Left colon (tissue), 2 donors: ENCODE data around the gene ADGRL1. TPM values are rescaled to one million over a fixed set of nuclear protein-coding genes. Genes with fewer than 3 reads are reported as not detected.
"Not testable (repeated sequence)": the region's sequence is repeated elsewhere in the genome, so short reads cannot be mapped to it uniquely, and the experiment has no call there.

Experiments used
- ATAC-seq: fragments of 200-7000 bp; cut with Tn5 transposase; one replicate; pipeline ENCODE4 v1.9.1; 2020; ENCODE audit warnings: mild to moderate bottlenecking, moderate library complexity
- DNase-seq, 2 donors: peaks; one replicate each; pipeline ENCODE4 v3.0.0-alpha.2; 2020
- intact Hi-C, 2 donors: fragments of 100-400 bp; cut with DNase I in 1 of 2; cut with micrococcal nuclease in 1 of 2; formaldehyde crosslinking; loops; one replicate each; pipeline versions ENCODE4 v1.11.2 to v1.14.0; 2022; cut with DNase I, micrococcal nuclease
- total RNA-seq, 2 donors: library from RNA; stranded (reverse); fragmentation: NEBNext Ultra II Directional; extraction: Animal tissue kit (Norgen Biotek cat#: 25700); gene quantifications; one replicate each; pipeline ENCODE4 v1.2.1, GENCODE V29; 2021
- donor health status: DM: no; HTN: no; CAD: no.
- donor health status: DM: yes; HTN: yes; CAD: no.

The ADGRL1 gene
- total RNA-seq, 2 donors from 2014 or later = 34.6 to 55.9 TPM

DNA sequence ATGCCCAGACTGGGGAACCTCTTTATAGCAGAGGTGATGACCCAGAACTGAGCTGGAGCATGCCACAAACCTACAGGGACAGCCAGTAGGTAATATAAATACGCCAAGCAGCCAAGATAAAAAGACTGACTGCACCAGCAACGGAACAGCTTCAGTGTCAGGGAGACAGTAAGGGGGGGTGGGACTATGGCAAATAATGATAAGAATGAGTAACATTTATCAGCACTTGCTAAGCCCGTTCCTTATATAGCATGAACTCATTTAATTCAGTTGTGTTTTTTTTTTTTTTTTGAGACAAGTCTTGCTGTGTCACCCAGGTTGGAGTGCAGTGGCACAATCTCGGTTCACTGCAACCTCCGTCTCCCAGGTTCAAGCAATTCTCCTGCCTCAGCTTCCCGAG, 20.5 kb upstream of the ADGRL1 start:
- DNase-seq, intact Hi-C loops, ATAC-seq: not testable (repeated sequence)

DNA sequence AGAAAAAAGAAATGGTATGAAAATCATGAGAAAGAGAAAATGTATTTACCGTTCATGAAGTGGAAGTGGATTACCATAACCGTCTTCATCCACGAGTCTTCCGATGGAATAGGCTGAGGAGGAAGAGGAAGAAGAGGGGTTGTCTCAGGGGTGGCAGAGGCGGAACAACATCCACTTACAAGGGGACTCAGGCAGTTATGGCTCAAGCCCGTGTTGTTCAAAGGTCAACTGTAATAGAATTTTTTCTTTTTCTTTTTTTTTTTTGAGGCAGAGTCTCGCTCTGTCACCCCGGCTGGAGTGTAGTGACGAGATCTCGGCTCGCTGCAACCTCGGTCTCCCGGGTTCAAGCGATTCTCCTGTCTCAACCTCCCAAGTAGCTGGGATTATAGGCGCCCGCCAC, 16.9 kb upstream of the ADGRL1 start:
- peak; percentile 44 for ATAC-seq
- no peak for DNase-seq
- intact Hi-C loops = no loop called here

DNA sequence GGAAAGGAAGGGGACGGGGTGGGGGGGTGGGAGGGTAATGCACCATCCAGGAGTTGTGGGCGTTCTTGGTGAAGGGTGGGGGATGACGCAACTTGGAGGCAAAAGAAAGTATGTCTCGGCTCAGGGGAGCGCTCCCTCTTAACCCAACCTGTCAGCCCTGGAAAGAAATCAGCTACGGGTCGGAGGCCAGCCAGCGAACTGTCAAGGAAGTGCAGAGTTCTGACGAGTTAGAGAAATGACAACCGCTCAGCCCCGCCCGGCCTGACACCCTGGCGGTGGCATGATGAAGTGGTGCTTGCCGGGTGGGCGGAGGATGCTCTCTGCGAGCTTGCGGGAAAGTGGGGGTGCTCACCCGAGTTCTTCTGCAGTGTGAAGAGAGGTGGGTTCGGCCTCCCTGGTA, 15.4 kb upstream of the ADGRL1 start:
- intact Hi-C loops = not testable (repeated sequence)

DNA sequence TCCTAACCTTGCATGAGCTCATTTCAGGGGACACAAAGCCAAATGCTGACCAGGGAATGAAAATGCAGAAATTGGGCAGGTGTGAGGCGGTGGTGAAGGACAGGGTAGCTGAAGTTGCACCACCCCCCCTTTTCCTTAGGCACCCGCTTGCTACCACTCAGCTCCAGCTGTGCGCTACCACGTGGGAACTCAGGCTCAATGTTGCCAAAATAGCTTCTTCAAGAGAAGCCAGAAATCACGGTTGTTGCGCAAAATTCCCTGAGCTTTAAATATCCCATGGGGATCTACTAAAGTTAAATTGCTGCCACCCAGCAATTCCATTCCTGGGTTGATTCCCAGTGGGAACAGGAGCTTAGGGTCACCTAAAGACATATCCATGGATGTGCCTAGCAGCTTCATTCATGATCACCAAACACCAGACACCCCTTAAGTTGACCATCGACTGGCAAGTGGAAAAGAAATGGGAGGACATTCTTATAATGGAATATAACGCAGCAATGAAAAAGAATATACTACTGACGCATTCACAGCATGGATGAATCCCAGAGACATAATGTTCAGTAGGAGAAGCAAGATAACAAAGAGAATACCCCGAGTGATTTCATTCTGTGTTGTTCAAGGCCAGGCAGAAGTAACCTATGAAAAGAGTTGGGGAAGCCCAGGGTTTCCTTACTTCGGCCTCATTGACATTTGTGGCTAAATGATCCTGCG, 12.8 kb upstream of the ADGRL1 start:
- intact Hi-C loops = no loop called here
- no peak for ATAC-seq

More for the DNA sequence above, 15.4 kb upstream of the ADGRL1 start:
- DNase-seq = peak; percentile 58 to 69
- ATAC-seq = peak; percentile 79

DNA sequence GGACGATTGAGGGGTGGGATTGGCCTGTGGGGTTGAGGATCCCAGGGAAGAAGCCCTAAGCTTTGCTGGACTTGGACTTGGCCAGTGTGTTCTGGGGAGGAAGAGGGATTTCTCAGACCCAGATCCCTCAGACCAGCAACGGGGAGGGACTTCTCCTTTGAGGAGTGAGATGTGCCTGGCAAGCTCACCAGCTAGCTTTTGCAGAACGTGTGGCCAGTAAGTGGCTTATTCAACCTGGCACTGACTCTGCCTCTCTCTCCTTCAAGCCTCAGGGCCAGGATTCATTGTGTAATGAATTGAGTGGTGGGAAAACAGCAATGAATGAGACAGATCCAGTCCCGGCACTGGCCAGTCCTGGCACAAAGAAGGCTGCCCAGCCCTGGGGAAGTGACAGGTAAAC, 11.9 kb upstream of the ADGRL1 start:
- intact Hi-C loops, ATAC-seq, DNase-seq: not testable (repeated sequence)

More for the DNA sequence above, 12.8 kb upstream of the ADGRL1 start:
- DNase-seq = no peak

DNA sequence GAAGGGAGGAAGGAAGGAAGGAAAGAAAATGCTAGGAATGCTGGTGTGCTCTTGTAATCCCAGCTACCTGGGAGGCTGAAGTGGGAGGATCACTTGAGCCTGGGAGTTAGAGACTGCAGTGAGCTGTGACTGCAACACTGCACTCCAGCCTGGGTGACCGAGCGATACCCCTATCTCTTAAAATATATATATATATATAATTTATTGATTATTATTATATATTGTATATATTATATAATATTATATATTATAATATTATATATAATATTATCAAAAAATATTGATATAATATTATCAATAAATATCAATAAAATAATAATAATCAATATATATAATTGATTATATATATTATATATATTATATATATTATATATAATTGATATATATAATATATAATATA, 8.6 kb upstream of the ADGRL1 start:
- no peak for DNase-seq
- intact Hi-C loops = no loop called here
- no peak for ATAC-seq

DNA sequence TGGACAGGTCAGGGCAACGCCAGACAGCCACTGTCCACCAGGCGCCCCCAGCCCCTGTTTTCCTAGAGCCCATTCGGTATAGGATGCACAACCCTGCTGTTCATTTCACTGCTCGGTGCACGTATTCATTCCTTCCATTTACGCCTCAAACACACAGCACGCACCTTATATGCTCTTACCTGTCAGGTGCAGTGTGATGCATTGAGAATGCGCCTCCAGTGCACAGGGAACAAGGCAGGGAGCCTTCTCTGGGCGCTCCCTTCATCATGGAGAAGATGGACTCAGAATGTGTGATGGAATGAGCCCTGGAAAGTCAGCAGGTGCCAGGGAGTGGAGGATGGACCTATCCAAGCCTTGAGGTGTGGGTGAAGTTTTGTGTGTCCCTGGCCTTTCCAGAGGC, 4.2 kb upstream of the ADGRL1 start:
- ATAC-seq, intact Hi-C loops, DNase-seq: not testable (repeated sequence)

DNA sequence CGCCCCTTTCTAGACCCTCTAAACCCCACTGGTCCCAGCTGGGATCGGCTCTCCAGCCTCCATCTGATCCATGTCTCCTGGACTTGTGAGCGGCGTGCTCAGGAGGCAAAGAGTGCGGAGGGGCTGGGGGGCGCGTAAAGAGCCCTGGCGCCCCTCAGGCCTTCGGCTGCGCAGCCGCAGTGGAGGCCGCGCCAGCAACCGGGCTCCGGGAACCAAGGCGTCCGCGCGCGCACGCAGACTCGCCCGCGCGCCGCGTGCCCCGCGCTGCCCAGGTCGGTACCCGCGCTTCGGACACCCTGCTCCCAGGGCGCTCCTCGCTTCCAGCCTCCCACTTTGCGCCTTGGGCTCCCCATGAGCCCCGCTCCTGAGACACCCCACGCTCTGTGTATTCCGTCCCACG, 3.4 kb upstream of the ADGRL1 start:
- ATAC-seq, intact Hi-C loops, DNase-seq: not testable (repeated sequence)

DNA sequence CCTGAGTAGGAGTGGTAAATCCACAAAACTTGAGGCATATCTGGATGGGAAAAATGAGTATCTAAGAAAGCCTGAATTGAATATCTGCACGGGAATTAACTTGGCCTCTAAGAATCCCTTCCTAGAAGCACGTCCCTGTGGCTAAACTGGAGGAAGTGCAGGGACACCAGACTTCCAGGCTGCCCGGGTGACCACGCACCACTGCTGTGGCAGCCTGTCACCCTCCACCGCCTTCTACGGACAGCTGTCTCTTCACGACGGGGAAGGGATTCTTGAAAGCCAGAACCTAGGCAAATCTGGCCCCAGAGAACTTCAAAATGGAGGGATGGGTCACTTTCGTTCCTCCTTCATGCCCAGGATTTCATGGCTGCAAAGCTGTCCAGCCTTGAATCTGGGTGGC, 2.5 kb upstream of the ADGRL1 start:
- DNase-seq, ATAC-seq, intact Hi-C loops: not testable (repeated sequence)

DNA sequence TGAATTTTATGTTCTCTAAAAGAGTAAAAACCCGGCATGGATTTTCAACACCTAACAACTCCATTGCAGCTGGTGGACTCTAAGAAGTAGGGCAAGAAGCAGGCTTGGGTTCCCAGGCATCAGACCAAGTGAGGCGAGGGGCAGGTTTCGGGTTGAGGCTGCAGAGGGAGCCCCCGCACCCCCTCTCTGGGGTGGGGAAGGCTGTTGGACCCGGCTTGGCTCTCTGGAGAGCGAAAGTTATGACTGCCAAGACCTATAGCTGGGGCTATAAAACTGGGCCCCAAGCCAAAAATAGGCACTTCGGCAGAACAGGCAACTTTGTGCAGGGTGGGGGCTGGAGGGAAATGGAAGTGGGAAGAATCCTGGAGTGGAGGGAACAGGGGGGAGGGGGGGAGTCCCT, 1.8 kb upstream of the ADGRL1 start:
- DNase-seq (peak; percentile 39 to 46), ATAC-seq (peak; percentile 43)

DNA sequence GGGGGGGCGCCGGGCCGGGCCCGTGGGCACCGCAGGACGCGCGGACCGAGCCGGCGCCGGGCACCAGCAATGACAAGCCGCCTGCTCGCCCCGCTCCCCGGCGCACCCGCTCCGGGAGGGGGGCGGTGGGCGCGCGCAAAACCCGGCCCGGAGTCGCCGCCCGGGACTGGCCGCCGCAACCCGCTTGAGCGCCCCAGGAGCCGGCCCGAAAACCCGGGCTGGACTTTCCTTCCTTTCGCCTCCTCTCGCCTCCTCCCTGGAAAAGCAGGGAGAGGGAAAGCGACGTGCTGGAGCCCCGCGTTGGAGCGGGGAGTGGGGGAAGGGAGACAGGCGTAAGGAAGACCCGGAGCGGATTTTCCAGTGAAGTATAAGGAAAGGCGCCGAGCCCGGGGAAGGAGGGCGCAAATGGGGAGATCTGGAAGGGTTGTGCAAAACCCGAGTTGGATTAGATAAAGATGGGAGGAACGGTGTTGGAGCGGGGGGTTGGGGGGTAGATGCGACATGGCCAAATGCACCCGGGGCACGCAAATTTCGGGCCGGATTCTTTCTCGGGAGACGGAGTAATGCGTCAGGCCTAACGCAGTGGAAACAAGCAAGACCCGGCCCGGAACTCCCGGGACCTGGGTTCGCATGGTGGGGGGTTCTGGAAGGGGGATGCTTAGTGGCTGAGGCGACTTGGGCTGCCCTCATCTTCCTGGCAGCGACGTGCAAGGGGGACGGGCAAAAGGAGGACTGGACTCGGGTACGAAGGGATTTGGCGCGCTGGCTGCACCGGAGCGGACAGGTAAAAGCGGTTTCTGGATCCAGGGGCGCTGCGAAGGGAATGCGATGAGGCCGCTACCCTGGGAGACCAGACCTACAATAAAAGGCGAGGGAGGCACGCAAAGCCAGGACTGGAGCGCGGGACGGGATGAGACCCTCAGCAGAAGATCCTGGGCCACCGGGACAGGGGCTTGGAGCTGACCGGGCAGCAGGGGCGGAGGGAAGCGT, 1.1 kb upstream of the ADGRL1 start:
- intact Hi-C loops = not testable (repeated sequence)
- ATAC-seq (peak; percentile 78), DNase-seq (peak; percentile 92 to 94)

More for the DNA sequence above, 1.8 kb upstream of the ADGRL1 start:
- intact Hi-C loops = not testable (repeated sequence)

DNA sequence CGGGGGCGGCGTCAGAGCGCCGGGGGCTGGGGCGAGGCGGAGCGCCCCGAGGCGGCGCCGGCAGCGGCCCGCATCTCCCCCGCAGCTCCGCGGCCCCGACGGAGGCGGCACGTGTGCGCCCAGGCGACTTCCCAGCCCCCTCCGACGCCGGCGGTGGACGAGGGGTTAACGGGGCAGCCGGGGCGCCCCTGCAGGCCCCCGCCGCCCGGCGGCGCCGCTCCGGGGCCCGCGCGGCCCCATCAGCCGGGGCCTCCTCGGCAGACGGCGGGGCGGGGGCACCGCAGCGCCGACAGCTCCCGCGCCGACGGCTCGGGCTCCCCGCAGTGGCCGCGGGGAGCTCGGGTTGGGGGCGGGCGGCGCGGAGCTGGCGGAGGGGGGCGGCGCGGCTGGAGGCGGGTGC, 339 bp upstream of the ADGRL1 start:
- intact Hi-C loops, ATAC-seq: not testable (repeated sequence)
- peak in 1 of 2 donors; percentile 21 for DNase-seq

DNA sequence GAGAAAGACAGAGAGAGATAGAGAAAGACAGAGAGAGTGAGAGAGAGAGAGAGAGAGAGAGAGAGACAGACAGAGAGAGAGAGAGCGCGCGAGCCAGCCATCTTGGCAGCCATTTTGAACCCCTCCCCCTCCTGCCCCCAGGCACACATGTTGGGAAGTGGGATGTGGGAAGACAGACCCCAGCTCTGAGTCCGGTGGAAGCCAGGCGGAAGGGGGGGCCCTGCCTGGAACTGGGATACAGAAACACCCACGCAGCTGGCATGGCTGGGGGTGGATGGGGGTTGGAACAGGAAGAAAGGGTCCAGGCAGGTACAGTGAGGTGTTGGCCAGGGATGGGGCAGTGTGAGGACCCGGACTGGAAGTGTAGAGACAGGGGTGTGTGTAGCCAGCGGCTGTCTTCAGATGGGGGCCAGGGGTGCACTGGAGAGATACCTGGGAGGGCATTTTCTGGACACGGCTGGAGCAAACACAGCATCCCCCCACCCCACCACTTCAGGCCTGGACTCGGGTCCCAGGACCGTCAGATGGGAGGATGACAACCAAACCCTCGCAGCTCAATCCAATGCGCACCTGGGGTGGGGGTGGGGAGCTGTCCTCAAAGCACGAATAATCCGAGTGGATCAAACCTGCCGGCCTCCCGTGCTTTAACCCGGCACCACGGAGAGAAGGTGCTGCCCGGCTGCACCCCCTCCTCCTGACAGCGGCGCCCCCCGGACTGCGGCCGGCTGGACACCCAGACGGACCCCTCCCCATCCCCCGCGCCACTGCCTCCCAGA, 1.1 kb downstream of the ADGRL1 start:
- ATAC-seq, DNase-seq, intact Hi-C loops: not testable (repeated sequence)

DNA sequence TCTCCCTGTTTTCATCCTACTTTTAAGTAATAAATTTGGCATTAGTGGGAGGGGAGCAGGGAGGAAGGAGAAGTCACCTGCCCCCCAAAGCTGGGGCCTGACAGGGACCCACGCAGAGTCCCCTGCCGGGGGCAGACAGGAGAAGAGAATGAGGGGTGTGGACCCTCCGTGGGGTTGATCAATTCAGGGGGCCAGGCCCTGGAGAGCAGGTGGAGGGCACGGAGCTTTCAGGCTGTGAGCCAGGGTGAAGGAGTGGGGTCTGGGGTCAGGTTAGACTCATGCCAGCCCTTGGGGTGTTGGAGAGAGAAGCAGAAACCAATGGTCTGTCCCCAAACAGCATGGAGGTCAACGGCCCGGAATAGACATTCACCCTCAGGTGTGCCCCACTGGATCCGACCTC, 1.8 kb downstream of the ADGRL1 start:
- intact Hi-C loops, ATAC-seq, DNase-seq: not testable (repeated sequence)

DNA sequence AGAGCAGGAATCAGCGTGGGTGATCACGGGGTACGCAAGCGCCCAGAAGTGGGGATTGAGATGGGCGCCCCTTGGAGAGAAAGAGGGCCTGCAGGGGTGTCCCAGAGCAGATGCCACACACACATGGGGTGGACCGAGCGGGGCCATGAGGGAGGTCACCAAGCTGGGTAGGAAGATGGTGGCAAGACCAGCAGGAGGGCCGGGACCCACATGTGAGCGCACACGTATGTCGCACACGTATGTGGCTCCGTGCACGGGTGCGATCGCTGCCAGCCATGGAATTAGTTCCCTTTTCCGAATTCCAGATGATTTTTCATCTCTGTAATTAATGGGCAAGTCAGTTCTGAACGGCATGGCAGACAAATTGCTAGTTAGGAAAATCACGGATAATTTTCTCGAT, 2.2 kb downstream of the ADGRL1 start:
- DNase-seq, intact Hi-C loops, ATAC-seq: not testable (repeated sequence)

DNA sequence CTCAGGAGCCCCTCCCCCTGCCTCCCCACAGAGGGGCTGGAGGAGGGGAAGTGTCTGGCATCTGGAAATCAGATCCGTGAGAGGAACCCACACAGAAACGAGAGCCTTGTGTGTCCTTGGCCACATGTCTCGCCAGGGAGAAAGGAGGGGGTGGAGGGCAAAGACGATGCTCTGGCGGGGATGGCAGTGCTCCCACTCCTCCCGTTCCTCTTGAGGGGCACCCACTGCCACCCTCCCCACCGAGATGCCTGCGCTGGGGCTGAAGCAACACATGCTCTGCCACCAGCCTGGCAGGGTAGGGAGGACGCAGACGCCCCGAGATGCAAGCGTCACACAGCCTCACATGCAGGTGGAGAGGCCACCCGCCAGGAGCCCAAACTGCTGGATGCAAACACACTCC, 2.8 kb downstream of the ADGRL1 start:
- ATAC-seq (no peak), DNase-seq (no peak)
- intact Hi-C loops = no loop called here

DNA sequence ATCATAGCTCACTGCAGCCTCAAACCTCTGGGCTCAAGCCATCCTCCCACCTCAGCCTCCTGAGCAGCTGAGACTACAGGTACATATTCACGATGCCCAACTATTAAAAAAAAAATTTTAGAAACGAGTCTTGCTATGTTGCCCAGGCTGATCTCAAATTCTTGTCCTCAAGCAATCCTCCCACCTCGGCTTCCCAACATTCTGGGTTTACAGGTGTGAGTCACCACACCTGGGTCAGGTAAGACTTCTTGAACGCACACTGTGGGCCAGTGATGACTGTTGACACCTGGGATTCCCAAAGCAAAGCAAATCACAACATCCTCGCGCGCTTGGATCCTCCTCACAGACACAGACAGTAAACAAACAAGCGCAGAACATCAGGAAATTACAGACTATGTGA, 4.5 kb downstream of the ADGRL1 start:
- intact Hi-C loops, DNase-seq, ATAC-seq: not testable (repeated sequence)

DNA sequence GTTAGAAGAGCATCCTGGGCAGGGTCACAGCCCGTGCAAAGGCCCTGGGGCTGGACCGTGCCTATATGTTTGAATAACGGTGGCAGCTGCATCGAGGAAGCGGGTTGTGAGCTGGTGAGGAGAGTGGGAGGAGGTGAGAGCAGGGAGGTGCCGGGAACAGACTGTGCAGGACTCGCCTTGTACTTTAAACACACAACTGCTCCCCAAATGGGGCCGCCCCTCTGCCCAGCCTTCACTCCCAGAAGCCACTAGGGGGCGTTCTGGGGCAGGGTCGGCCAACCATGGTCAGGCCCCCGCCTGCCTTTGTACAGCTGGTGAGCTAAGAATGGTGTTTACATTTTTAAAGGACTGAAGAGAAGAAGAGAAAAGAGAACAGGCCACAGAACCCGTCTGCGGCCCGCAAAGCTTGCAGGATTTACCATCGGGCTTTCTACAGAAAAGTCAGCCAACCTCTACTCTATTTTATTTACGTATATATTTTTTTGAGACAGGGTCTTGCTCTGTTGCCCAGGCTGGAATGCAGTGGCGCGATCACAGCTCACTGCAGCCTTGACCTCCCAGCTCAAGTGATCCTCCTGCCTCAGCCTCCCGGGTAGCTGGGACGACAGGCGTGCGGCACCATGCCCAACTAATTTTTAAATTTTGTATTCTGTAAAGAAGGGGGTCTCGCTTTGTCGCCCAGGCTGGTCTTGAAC, 5.7 kb downstream of the ADGRL1 start:
- intact Hi-C loops = not testable (repeated sequence)
- DNase-seq (peak; percentile 70 to 79), ATAC-seq (peak; percentile 75)
